GM10248 (cell line): Measurements from ENCODE around the gene LANCL2.

Experiments used
- CTCF ChIA-PET: fragments of 300-600 bp; sonication (Branson Sonifier 250); formaldehyde crosslinking; extraction: SDS; loops from one replicate; lab custom pipeline; 2021; ENCODE audit warnings: antibody characterized with exemption; lab: Yijun Ruan, JAX
- POLR2A ChIA-PET: fragments of 350-650 bp; sonication (Branson Sonifier 250); formaldehyde crosslinking; extraction: SDS; loops from one replicate; lab custom pipeline; 2020; ENCODE audit warnings: antibody characterized with exemption; lab: Yijun Ruan, JAX
- DNase-seq: peaks from one replicate; pipeline ENCODE4 v3.0.0; 2012; ENCODE audit errors: extremely low spot score
- TF ChIP-seq, protein P1 (sequence below): IDR thresholded peaks from 2 replicates; pipeline ENCODE4 v1.5.1; 2012; ENCODE audit warnings: mild to moderate bottlenecking, low read depth; ENCODE audit errors: extremely low read depth, missing control alignments, control extremely low read depth

LANCL2 gene

DNA sequence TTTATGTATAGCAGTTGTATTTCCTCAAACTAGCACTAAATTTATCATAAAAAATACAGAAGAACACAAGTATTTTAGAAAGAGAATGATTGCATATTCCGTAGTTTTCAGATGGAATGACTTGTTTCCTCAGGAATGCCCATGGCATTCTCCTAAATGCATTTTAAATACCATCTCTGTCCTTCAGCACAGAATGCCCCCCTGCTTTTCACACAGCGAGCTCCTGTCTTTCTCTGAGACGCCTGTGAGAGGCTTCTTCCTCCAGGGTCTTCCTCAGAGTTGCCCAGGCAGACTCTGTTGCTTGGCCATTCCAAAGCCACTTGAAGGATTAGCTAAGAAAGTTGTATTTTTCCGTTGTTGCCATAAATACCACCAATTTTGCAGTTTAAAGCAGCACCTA, 10.1 kb downstream of the LANCL2 start:
- POLR2A ChIA-PET: interaction anchor here (0.6 kb wide), 1 partner anchor 33 kb away, joined by 3 read pairs; no protein-coding TSS in a partner anchor
- no peak for DNase-seq
- TF ChIP-seq, protein P1, sequence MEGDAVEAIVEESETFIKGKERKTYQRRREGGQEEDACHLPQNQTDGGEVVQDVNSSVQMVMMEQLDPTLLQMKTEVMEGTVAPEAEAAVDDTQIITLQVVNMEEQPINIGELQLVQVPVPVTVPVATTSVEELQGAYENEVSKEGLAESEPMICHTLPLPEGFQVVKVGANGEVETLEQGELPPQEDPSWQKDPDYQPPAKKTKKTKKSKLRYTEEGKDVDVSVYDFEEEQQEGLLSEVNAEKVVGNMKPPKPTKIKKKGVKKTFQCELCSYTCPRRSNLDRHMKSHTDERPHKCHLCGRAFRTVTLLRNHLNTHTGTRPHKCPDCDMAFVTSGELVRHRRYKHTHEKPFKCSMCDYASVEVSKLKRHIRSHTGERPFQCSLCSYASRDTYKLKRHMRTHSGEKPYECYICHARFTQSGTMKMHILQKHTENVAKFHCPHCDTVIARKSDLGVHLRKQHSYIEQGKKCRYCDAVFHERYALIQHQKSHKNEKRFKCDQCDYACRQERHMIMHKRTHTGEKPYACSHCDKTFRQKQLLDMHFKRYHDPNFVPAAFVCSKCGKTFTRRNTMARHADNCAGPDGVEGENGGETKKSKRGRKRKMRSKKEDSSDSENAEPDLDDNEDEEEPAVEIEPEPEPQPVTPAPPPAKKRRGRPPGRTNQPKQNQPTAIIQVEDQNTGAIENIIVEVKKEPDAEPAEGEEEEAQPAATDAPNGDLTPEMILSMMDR: no peak
- CTCF ChIA-PET: interaction anchor here (0.8 to 2.6 kb wide), 6 partner anchors 8 to 266 kb away, joined by 3 to 12 read pairs (median 3); partner anchors contain the start of gene LANCL2

DNA sequence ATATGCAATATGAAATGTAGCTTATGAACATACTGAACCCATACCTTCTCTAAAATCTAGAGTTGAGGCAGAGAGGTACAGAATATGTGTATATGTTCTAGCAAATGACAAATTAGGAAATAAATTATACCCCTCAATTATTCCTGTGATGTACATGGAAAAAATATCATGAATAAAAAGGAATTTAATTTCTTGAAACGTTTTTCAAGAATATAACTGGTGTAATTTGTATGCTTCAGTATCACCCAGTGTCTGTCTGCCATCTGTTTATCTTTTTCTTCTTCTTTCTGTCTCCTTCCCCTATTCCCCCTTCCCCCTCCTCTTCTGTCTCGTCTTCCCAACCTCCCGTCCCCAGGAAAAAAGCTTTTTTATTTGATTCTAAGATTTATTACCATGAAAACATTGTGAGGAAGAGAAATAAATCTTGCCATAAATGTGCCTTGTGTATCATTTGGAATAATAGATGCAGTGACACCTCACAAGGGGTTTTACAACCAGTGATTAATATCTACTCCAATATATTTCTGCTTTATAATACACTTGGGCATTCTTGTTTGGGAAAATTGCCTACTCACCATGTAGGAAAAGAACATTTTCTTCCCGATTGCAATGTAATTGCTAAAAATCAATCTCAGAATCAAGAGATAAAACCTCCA, 12.2 kb downstream of the LANCL2 start:
- DNase-seq: no peak
- ChIA-PET CTCF (interaction anchor here (1.3 to 1.6 kb wide), 2 partner anchors 17 to 39 kb away, joined by 3 to 6 read pairs; no protein-coding TSS in a partner anchor), POLR2A (no interaction called here)
- TF ChIP-seq, protein P1: no peak

DNA sequence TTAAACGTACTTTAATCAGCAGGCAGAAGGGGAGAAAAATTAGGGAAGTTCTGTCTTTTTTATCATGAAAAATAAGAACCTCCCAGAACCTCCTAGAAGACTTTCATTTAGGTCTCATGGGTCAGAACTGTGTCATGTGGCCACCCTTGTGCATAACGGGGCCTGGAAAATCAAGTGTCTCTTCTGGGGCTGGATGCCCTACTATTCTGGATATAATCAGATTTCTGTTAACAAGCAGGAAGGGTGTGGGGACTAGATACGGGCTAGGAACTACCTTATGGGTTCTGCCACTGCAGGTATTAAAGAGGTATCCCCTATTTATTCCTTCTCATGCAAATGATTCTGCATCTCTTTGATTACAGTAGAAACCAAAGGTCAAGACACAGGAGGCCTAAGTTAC, 14.1 kb downstream of the LANCL2 start:
- POLR2A ChIA-PET: no interaction called here
- CTCF ChIA-PET: no interaction called here
- TF ChIP-seq, protein P1: no peak
- no peak for DNase-seq

DNA sequence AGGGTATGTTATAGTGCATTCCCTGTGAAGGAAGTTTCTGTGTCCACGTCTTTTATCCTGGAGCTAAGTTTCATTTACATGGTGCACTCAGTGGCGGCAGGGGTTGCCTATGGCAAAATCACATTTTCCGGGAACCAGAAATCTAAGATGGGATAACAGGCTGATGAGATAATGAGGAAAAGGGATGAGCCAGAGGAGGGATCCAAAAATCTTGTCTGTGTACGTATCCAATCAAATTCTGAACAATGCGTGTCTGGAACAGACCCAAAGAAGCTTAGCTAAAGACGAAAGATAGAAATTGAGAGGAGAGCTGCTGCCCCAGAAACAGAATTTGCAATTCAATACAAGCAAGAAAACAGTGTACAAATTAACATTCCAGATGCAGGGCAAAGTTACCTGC, 16.1 kb downstream of the LANCL2 start:
- TF ChIP-seq, protein P1: no peak
- ChIA-PET CTCF (interaction anchor here (0.9 to 2.7 kb wide), 3 partner anchors 9 to 100 kb away, joined by 3 to 11 read pairs (median 3); no protein-coding TSS in a partner anchor), POLR2A (no interaction called here)
- DNase-seq: no peak

DNA sequence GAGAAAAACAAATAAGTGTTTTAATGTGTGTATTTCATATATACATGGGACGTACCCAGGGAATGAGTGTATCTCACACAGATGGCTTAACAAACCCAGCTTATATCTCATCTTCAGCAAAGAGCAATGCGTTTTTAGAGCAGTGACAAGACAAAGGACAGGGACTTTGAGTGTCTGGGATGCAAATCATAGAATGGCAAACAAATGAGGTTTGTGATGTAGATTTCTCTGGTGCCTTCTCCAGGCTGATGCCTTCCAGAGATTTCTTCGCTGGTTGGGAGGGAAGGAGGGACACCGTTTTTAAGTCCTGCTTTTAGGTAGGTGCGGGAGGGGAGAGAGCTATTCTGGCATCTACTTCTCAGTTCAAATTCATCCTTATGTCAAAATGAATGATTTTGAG, 16.6 kb downstream of the LANCL2 start:
- POLR2A ChIA-PET: no interaction called here
- no peak for DNase-seq

DNA sequence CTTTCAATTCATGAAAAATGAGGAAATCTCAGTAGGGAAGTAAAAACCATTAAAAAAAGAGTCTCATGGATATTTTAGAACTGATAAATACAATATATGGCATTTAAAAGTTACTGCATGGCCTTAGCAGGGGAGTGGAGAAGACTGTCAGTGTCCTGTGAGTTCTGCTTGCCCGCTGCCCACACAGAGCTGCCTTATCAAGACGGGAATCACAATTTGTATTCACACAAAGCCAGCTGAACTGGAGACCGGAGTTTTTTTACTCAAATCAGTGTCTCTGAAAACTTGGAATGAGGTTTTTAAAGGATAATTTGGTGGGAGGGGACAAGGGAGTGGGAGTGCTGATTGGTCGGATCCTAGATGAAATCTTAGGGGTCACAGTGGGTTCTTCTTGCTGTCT, 17.1 kb downstream of the LANCL2 start:
- ChIA-PET POLR2A (no interaction called here), CTCF (interaction anchor here (1.6 to 2.7 kb wide), 2 partner anchors 10 to 11 kb away, joined by 6 to 11 read pairs; no protein-coding TSS in a partner anchor)
- TF ChIP-seq, protein P1: no peak
- DNase-seq: no peak

More for the DNA sequence above, 16.6 kb downstream of the LANCL2 start:
- TF ChIP-seq, protein P1: no peak
- CTCF ChIA-PET: interaction anchor here (0.9 to 2.7 kb wide), 3 partner anchors 10 to 100 kb away, joined by 3 to 11 read pairs (median 3); no protein-coding TSS in a partner anchor
